Activated CD4-positive, alpha-beta T cell treated with anti-CD3 and anti-CD28 coated beads, Interleukin-2, amount 10 ng/mL, durations not matched to agents 24 days and 14 days (primary cell): ENCODE data around the gene SNX1. TPM values are rescaled to one million over a fixed set of nuclear protein-coding genes. Genes with fewer than 3 reads are reported as not detected.

ENCODE experiments used
- DNase-seq: peaks from one replicate; pipeline ENCODE4 v3.0.0; 2022
- H3K27ac Mint-ChIP-seq: one replicate; pipeline ENCODE4 v1.8.0; 2022; ENCODE audit warnings: mild to moderate bottlenecking, mixed read lengths
- H3K27me3 Mint-ChIP-seq: one replicate; pipeline ENCODE4 v1.8.0; 2022; ENCODE audit warnings: mixed read lengths
- H3K36me3 Mint-ChIP-seq: one replicate; pipeline ENCODE4 v1.8.0; 2022; ENCODE audit warnings: low read depth, mild to moderate bottlenecking, mixed read lengths
- H3K4me1 Mint-ChIP-seq: one replicate; pipeline ENCODE4 v1.8.0; 2021; ENCODE audit warnings: mixed read lengths
- H3K4me3 Mint-ChIP-seq: one replicate; pipeline ENCODE4 v1.8.0; 2022; ENCODE audit warnings: mild to moderate bottlenecking, moderate library complexity, mixed read lengths
- H3K9me3 Mint-ChIP-seq: one replicate; pipeline ENCODE4 v1.8.0; 2021; ENCODE audit warnings: mixed read lengths
- intact Hi-C: fragments of 100-400 bp; cut with micrococcal nuclease; formaldehyde crosslinking; loops from one replicate; pipeline ENCODE4 v1.15.1; 2023
- total RNA-seq: library from RNA; stranded (reverse); gene quantifications from 2 replicates; pipeline ENCODE4 v1.2.3, GENCODE V29; 2022

The SNX1 gene
- total RNA-seq, 1 donor from 2014 or later, result 129 TPM

DNA sequence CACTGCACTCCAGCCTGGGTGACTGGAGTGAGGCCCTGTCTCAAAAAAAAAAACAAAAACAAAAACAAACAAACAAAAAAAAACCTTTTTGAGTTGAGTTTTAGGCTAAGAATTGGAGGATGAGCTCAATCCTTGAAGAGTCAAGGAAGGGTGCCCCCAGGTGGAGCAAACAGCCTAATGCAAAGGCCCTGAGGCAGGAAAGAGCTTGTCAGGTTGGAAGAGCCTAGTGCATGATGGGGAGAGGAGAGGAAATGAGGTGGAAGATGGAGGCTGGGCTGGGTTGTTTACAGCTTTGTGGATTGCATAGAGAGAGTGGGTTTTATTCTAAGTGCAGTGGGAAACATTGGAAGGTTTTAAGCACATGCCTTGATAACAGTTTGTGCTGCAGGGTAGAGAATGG lies 53.6 kb downstream of the SNX1 start:
- H3K36me3 Mint-ChIP-seq, result peaks cover 8% of the 10 kb centered on the region
- H3K27ac Mint-ChIP-seq, result peak overlapping the region; percentile 29
- peak; percentile 77 for DNase-seq
- H3K9me3 Mint-ChIP-seq, result no peaks in the 10 kb centered on the region
- peak overlapping the region; percentile 20 for H3K4me3 Mint-ChIP-seq
- intact Hi-C loops, result no loop called here
- peaks cover 20% of the 10 kb centered on the region for H3K4me1 Mint-ChIP-seq
- peaks cover 5% of the 10 kb centered on the region for H3K27me3 Mint-ChIP-seq

DNA sequence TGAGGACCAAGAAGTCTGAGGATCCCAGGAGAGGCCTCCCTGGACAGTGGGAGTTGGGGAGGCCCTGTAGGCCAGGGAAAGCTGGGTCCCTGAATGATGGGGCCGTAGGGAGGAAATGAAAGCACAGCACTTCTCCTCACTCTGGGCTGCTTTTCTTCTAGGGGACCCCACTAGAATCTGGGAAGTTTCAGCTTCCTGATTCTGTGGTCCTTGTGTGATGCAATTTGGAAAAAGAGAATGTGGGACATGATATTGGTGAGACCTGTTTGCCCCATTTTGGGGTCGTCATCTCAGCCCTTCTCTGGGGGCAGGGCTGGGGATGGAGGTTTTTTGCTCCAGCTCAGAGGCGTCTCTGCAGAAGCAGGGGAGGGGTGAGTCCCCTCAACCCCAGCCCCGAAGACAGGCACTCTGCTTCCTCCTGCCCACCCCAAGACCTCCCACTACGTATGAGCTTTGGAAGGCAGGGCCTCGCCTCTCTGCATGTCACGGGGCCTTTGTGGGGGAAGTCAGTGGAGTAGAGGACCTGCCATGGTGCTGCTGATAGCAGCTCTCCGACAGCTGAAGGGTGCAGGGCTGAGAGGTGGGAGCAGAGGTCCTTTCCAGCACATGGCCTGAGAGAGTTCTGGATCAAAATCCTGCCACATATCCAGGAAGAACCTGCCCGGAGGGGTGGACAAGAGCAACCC lies 54.3 kb downstream of the SNX1 start:
- Mint-ChIP-seq H3K27me3 (peaks cover 5% of the 10 kb centered on the region), H3K9me3 (no peaks in the 10 kb centered on the region), H3K36me3 (peaks cover 10% of the 10 kb centered on the region), H3K4me1 (peaks cover 20% of the 10 kb centered on the region), H3K4me3 (peak overlapping the region; percentile 20), H3K27ac (peak overlapping the region; percentile 29)
- intact Hi-C loops, result no loop called here
- no peak for DNase-seq

DNA sequence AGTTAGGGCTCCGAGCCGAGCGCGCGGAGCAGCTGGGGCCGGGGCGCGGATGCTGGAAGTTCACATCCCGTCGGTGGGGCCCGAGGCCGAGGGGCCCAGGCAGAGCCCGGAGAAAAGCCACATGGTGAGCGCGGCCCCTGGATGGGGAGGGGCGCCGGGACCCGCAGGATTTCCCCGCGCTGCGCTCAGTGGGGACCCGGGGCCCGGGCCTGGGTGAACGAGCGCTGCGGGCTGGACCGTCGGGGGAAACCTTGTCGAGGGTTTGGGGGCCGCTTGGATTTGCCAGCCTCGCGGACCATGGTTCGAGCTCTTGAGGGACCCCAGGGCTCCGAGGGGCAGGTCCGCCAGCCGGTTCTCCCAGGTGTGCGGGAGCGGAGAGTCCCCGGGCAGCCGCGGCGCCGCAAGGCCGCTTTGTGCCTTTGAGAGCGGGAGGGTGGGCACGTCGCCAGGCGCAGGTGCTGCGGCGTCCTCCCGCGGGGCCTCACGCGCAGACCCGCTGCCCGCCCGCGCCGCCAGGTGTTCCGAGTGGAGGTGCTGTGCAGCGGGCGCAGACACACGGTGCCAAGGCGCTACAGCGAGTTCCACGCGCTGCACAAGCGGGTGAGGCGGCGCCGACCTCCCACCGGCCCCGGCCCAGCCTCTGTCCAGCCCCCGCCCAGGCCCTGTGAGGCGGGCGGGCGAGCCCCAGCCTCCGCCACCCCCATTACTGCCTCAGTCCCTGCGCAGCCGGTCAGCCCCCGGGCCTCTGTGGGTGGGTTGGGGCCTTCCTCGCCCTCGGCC lies 56.1 kb downstream of the SNX1 start, which contains the start of gene SNX22:
SNX22 (plus strand) TSS at position 5 of the 780 bp plus-strand sequence; CDS start at position 50, 45 bp downstream.
- Mint-ChIP-seq H3K4me3 (peak within 1 kb of the TSS; percentile 83), H3K9me3 (no peaks in the 10 kb centered on the region), H3K36me3 (peaks cover 17% of the 10 kb centered on the region), H3K27ac (no peak within 1 kb of the TSS), H3K4me1 (peaks cover 23% of the 10 kb centered on the region), H3K27me3 (peaks cover 5% of the 10 kb centered on the region)
- intact Hi-C loops, result no loop called here
- DNase-seq, result peak; percentile 78

- DNase-seq, result peak; percentile 69
- Mint-ChIP-seq H3K27me3 (peaks cover 5% of the 10 kb centered on the region), H3K36me3 (peaks cover 24% of the 10 kb centered on the region), H3K27ac (no peak overlapping the region), H3K4me1 (peaks cover 23% of the 10 kb centered on the region), H3K4me3 (peak overlapping the region; percentile 61), H3K9me3 (no peaks in the 10 kb centered on the region)
- intact Hi-C loops, result loop anchor here (1.0 kb wide), 2 partner anchors 11 to 58 kb away; partner anchors contain the start of gene PPIB
Observed at GRCh38 chr15:64152507-64153387, 57.0 kb downstream of the SNX1 start.

DNA sequence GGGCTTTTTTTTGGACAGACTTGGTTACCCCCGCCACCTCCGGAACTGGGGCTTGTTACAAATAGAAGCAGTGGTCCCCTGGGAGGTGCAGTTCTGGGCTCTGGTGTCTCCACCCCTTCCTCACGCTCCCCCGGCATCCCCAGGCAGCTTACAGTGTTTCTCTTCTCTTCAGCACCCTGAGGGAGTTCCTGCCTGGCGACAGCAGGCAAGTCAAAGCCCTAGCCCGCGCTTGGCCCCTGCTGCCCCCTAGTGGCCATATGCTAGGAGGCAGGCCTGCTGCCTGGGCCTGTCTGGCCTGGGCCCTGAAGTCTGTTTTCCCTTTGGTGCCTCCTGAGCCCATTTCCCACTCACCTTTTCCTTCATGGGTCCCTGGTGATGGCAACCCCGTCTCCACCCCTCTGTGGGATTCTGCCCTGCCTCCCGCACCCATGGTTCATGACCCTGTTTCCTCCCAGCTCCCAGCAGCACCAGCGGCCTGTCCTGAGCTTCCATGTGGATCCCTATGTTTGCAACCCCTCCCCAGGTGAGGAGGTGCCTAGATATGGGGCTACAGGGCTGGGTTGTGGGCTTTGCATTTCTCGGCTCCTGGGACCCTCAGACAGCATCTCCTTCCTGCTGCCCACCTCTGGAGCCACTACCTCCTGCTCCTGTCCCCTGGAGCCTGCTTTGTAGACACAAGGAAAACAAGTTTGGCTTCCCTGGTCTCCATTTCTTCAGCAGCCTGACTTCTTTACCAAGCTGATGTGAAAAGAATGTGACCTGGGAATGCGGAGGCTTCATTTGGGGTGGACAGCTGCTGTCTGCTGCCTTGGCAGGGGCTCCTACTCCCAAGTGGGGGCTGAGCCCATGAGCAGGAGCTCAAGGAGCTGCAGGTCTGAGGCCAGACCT lies 57.9 kb downstream of the SNX1 start:
- H3K4me3 Mint-ChIP-seq, result peak overlapping the region; percentile 30
- intact Hi-C loops, result loop anchor here (1.0 kb wide), 2 partner anchors 10 to 59 kb away; partner anchors contain the start of gene PPIB
- H3K4me1 Mint-ChIP-seq, result peaks cover 30% of the 10 kb centered on the region
- H3K9me3 Mint-ChIP-seq, result no peaks in the 10 kb centered on the region
- peak overlapping the region; percentile 21 for H3K27ac Mint-ChIP-seq
- peak; percentile 98 for DNase-seq
- H3K36me3 Mint-ChIP-seq, result peaks cover 33% of the 10 kb centered on the region
- peaks cover 5% of the 10 kb centered on the region for H3K27me3 Mint-ChIP-seq

- H3K27me3 Mint-ChIP-seq, result peaks cover 5% of the 10 kb centered on the region
- H3K27ac Mint-ChIP-seq, result no peak overlapping the region
- peaks cover 31% of the 10 kb centered on the region for H3K4me1 Mint-ChIP-seq
- no peaks in the 10 kb centered on the region for H3K9me3 Mint-ChIP-seq
- no peak for DNase-seq
- intact Hi-C loops, result no loop called here
- H3K36me3 Mint-ChIP-seq, result peaks cover 48% of the 10 kb centered on the region
- H3K4me3 Mint-ChIP-seq, result no peak overlapping the region
Observed at GRCh38 chr15:64155802-64156651, 60.2 kb downstream of the SNX1 start.

GRCh38 chr15:64156652-64157331 lies 61.0 kb downstream of the SNX1 start:
- peak overlapping the region; percentile 25 for H3K27ac Mint-ChIP-seq
- no peaks in the 10 kb centered on the region for H3K9me3 Mint-ChIP-seq
- H3K4me3 Mint-ChIP-seq, result no peak overlapping the region
- H3K36me3 Mint-ChIP-seq, result peaks cover 52% of the 10 kb centered on the region
- intact Hi-C loops, result no loop called here
- DNase-seq, result no peak
- H3K4me1 Mint-ChIP-seq, result peaks cover 33% of the 10 kb centered on the region
- peaks cover 5% of the 10 kb centered on the region for H3K27me3 Mint-ChIP-seq

DNA sequence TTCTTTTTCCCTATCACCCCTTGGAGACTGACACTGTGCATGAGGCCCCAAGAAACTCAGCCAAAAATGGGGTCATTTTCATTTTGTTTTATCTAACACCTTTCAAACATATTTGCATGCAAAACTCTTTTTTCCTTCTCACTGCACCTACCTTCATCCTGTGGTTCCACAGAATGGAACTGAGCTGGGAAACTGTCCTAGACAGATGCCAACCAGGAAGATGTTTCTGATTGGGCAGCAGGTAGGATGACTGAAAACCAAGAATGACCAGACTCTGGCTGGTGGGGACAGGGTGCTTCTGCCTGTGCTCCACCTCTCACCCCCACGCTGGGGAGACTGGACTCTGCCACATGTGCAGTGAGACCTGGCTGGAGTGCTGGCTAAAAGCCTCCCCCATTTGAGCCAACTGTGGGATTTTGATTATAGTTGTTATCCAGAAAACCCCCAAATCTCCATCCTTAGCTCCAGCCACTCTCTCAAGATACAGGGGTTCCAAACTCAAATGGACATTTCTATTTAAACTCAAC lies 61.9 kb downstream of the SNX1 start:
- Mint-ChIP-seq H3K27ac (no peak overlapping the region), H3K9me3 (no peaks in the 10 kb centered on the region), H3K4me1 (peaks cover 34% of the 10 kb centered on the region), H3K4me3 (no peak overlapping the region), H3K36me3 (peaks cover 56% of the 10 kb centered on the region), H3K27me3 (peaks cover 5% of the 10 kb centered on the region)
- DNase-seq, result no peak
- intact Hi-C loops, result no loop called here

DNA sequence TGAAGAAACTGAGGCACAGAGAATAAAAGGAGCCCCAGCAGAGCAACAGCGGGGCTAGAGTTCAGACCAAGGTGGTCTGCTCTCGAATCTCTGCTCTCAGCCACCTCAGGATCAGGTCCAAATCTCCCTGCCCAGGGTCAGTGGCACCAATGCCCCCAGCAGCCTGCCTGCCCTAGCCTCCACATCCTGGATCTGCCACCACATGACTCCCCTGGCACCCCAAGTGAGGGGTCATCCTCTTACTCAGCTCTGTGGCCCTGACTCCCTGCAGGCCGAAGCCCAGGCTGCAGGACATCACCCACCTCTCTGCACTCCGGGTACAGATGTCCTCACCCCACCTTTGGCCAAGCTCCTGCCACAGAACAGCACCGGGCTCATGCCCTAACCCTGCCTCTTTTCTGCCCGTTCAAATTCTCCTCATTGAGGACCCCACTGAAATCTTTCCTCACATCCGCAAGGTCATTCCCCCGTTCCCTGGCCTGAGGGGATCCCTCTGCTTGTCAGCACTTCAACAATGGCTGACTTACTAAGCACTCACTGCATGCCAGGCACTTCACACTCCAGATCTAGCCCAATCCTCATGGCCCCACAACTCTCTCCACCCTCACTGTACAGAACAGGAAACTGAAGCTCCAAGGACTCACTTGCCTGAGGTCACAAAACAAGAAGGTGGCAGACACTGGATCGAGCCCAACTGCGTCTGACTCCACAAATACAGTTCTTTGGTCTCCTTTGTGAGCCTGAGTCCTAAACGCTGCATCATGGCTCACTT lies 62.8 kb downstream of the SNX1 start:
- Mint-ChIP-seq H3K4me3 (peak overlapping the region; percentile 2), H3K4me1 (peaks cover 34% of the 10 kb centered on the region), H3K36me3 (peaks cover 54% of the 10 kb centered on the region), H3K27ac (peak overlapping the region; percentile 9), H3K27me3 (no peaks in the 10 kb centered on the region), H3K9me3 (no peaks in the 10 kb centered on the region)
- intact Hi-C loops, result no loop called here
- no peak for DNase-seq

DNA sequence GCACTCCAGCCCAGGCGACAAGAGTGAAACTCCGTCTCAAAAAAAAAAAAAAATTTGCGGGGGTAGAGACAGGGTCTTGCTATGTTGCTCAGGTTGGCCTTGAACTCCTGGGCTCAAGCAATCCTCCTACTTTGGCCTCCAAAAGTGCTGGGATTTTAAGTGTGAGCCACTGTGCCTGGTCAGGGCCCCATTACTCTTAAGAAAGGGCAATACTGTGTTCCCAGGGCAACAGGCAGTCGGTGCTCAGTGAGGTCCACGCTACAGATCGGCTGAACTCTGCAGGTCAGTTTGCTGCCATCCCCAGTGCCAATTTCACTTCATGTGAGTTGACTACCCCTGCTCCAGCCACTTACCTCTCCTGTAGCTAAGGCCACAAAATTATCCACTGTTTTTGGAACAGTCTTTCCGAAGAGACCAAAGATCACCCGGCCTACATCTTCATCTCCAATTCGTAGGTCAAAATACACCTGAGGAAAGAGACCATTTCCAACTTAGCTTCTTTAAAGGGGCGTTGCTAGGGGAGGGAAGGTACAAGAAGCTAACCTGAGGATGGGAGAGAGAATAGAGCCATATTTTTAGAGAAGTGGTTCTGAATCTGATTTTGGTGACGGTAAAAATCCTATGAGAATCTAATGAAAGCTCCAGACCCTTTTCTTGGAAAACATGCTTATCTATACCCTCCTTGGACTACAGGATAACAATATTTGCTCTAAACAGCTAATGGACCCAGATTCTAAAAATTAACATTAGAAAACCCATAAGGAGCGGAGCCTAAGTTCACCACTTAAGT lies 66.1 kb downstream of the SNX1 start:
- H3K36me3 Mint-ChIP-seq, result peaks cover 39% of the 10 kb centered on the region
- intact Hi-C loops, result no loop called here
- H3K4me3 Mint-ChIP-seq, result peak overlapping the region; percentile 97
- H3K27ac Mint-ChIP-seq, result peak overlapping the region; percentile 91
- no peak for DNase-seq
- peaks cover 47% of the 10 kb centered on the region for H3K4me1 Mint-ChIP-seq
- H3K9me3 Mint-ChIP-seq, result no peaks in the 10 kb centered on the region
- no peaks in the 10 kb centered on the region for H3K27me3 Mint-ChIP-seq
